OCI-LY3 (cell line): ENCODE measurements around the gene PDCD7.

Experiments used
- CTCF ChIP-seq: fragments of 200-600, 300-600 bp; sonication (generic); IDR thresholded peaks from 2 replicates; pipeline ENCODE4 v1.5.1; 2014; ENCODE audit warnings: antibody characterized with exemption, low read length, low read depth
- EZH2phosphoT487 ChIP-seq: fragments of 200-600 bp; shearing (Covaris generic); IDR thresholded peaks from 2 replicates; pipeline ENCODE4 v1.6.1; 2018; ENCODE audit warnings: antibody characterized with exemption, mixed run types, low read depth

GRCh38 chr15:65100442-65100841 lies 33.2 kb downstream of the PDCD7 start:
- no peak for TF ChIP-seq CTCF
- no peak for TF ChIP-seq EZH2phosphoT487
